DND-41 (cell line): Measurements from ENCODE around the gene UBL7.

Experiments used
- CTCF ChIP-seq: IDR thresholded peaks from 2 replicates; pipeline ENCODE4 v1.5.1; 2012; ENCODE audit warnings: borderline replicate concordance, low read length, moderate library complexity, mild to moderate bottlenecking; ENCODE audit not compliant: poor library complexity, severe bottlenecking; ENCODE audit errors: extremely low read depth
- EZH2 ChIP-seq: IDR thresholded peaks from 3 replicates; pipeline ENCODE4 v1.6.1; 2012; ENCODE audit warnings: borderline replicate concordance, low read depth, mild to moderate bottlenecking, moderate library complexity, low read length, inconsistent platforms; ENCODE audit not compliant: severe bottlenecking

GRCh38 chr15:74444106-74445062 is 16.6 kb downstream of the UBL7 start:
- TF ChIP-seq CTCF (no peak), EZH2 (no peak)
